Measurements from ENCODE around the gene FBXL19. TPM values are rescaled to one million over a fixed set of nuclear protein-coding genes. Genes with fewer than 3 reads are reported as not detected.

Gene FBXL19
- total RNA-seq, 1 donor from 2014 or later = 13.4 TPM

- TF ChIP-seq, protein P1, sequence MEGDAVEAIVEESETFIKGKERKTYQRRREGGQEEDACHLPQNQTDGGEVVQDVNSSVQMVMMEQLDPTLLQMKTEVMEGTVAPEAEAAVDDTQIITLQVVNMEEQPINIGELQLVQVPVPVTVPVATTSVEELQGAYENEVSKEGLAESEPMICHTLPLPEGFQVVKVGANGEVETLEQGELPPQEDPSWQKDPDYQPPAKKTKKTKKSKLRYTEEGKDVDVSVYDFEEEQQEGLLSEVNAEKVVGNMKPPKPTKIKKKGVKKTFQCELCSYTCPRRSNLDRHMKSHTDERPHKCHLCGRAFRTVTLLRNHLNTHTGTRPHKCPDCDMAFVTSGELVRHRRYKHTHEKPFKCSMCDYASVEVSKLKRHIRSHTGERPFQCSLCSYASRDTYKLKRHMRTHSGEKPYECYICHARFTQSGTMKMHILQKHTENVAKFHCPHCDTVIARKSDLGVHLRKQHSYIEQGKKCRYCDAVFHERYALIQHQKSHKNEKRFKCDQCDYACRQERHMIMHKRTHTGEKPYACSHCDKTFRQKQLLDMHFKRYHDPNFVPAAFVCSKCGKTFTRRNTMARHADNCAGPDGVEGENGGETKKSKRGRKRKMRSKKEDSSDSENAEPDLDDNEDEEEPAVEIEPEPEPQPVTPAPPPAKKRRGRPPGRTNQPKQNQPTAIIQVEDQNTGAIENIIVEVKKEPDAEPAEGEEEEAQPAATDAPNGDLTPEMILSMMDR (IDR thresholded peaks at IDR 0.05) = no peak
- H3K27ac ChIP-seq = no peak overlapping the region
- intact Hi-C loops (cut with DNase I) = no loop called here
- no peak overlapping the region for H3K4me3 ChIP-seq
- H3K27me3 ChIP-seq = no peaks in the 10 kb centered on the region
- DNase-seq = no peak
- no peak for ATAC-seq
- H3K4me1 ChIP-seq = peaks cover 27% of the 10 kb centered on the region
- H3K36me3 ChIP-seq = no peaks in the 10 kb centered on the region
- H3K9me3 ChIP-seq = no peaks in the 10 kb centered on the region
Measured at GRCh38 chr16:30951750-30952149, 28.4 kb downstream of the FBXL19 start.

DNA sequence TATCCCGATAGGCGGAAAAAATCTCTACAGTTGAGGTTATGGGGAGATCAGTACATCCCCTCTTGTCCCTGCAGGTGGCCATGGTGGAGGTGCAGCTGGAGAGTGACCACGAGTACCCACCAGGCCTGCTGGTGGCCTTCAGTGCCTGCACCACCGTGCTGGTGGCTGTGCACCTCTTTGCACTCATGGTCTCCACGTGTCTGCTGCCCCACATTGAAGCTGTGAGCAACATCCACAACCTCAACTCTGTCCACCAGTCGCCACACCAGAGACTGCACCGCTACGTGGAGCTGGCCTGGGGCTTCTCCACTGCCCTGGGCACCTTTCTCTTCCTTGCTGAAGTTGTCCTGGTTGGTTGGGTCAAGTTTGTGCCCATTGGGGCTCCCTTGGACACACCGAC is 29.7 kb downstream of the FBXL19 start:
- peaks cover 24% of the 10 kb centered on the region for H3K4me1 ChIP-seq
- no peak overlapping the region for H3K27ac ChIP-seq
- no peaks in the 10 kb centered on the region for H3K9me3 ChIP-seq
- intact Hi-C loops (cut with DNase I) = no loop called here
- ATAC-seq (no peak), DNase-seq (no peak)
- no peaks in the 10 kb centered on the region for H3K36me3 ChIP-seq
- no peak overlapping the region for H3K4me3 ChIP-seq
- H3K27me3 ChIP-seq = no peaks in the 10 kb centered on the region
- TF ChIP-seq, protein P1 (IDR thresholded peaks at IDR 0.05) = no peak

DNA sequence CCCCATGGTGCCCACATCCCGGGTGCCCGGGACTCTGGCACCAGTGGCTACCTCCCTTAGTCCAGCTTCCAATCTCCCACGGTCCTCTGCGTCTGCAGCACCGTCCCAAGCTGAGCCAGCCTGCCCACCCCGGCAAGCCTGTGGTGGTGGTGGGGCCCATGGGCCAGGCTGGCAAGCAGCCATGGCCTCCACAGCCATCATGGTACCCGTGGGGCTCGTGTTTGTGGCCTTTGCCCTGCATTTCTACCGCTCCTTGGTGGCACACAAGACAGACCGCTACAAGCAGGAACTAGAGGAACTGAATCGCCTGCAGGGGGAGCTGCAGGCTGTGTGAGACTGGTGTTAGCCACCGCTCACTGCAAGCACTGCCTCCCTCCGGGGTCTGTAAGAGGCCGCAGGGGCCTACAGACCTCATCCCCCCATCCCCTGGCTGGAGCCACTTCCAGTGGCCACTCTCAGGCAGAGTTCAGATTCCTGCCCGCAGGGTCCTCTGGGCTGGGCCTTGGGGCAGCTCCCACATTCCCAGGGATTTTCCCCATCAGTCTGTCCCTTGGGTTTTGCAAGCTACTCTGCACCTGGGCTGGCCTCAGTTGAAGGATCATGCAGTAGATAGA is 30.2 kb downstream of the FBXL19 start:
- intact Hi-C loops (cut with DNase I) = no loop called here
- DNase-seq (peak; percentile 71), ATAC-seq (no peak)
- H3K36me3 ChIP-seq = no peaks in the 10 kb centered on the region
- no peaks in the 10 kb centered on the region for H3K27me3 ChIP-seq
- no peak overlapping the region for H3K27ac ChIP-seq
- TF ChIP-seq, protein P1 (IDR thresholded peaks at IDR 0.05) = peak; percentile 59
- no peaks in the 10 kb centered on the region for H3K9me3 ChIP-seq
- no peak overlapping the region for H3K4me3 ChIP-seq
- H3K4me1 ChIP-seq = peaks cover 25% of the 10 kb centered on the region

DNA sequence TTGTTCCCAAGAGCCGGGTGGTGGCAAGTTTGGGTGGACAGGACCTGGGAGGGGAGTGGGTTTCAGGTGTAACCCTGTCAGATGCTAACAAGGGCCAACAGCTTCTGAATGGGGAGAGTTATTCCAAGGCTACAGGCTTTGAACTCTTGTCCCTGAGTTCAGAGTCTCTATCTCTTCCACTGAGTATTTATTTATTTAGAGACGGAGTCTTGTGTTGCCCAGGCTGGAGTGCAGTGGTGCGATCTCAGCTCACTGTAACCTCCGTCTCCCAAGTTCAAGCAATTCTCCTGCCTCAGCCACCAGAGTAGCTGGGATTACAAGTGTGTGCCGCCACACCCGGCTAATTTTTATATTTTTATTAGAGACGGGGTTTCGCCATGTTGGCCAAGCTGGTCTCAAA is 31.6 kb downstream of the FBXL19 start:
- Histone ChIP-seq H3K9me3 (no peaks in the 10 kb centered on the region), H3K27ac (no peak overlapping the region), H3K27me3 (no peaks in the 10 kb centered on the region), H3K4me3 (no peak overlapping the region), H3K36me3 (peaks cover 10% of the 10 kb centered on the region), H3K4me1 (peaks cover 31% of the 10 kb centered on the region)
- DNase-seq (no peak), ATAC-seq (no peak)
- TF ChIP-seq, protein P1 (IDR thresholded peaks at IDR 0.05) = no peak
- intact Hi-C loops (cut with DNase I) = no loop called here

DNA sequence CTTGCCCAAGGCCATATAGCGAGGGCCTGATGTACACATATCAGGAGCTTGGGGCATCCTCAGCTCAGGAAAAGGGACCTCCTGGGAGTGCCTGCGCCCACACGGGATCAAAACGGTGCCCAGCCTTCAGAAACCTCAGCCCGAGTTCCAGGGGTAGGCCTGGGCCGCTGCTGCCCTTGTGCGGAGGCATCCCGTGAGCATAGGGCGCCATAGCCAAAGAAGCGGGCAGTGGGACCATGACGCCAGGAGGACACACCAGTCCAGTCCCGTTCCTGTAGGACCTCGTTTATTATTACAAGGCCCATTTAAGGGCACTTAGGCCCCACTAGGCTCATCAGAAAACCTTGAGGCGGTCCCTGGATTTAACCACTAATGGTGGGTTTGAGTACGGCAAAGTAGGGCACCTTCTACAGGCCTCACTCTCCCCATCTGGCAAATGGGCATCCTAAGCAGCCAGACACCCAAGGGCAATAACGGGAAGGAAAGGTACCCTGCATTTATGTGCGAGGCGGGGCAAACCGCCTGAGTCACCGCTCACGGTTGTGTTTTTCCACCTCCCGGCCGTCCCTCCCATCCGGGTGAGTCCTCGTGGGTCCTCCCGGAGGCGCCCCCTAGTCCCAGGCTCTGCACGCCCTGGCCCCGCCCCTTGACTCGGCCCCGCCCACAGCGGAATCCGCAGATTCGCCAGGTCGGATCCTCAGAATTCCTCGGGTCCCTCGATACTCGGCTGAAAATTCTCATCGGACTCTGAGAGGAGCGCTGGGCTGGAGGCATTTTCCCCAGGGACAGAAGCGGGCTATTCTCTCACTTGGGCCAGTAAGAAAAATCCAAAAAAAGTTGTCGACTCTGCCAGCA is 33.5 kb downstream of the FBXL19 start:
- no peaks in the 10 kb centered on the region for H3K27me3 ChIP-seq
- peaks cover 28% of the 10 kb centered on the region for H3K36me3 ChIP-seq
- H3K27ac ChIP-seq = peak overlapping the region; percentile 98
- ATAC-seq (peak; percentile 76), DNase-seq (peak; percentile 91)
- H3K9me3 ChIP-seq = no peaks in the 10 kb centered on the region
- peak overlapping the region; percentile 83 for H3K4me3 ChIP-seq
- H3K4me1 ChIP-seq = peaks cover 16% of the 10 kb centered on the region
- TF ChIP-seq, protein P1 (IDR thresholded peaks at IDR 0.05) = peak; percentile 15
- intact Hi-C loops (cut with DNase I) = no loop called here
